ENCODE data around the gene ILF3.

Gene ILF3

GRCh38 chr19:10625003-10625761 lies 29.0 kb upstream of the ILF3 start, which contains the start of gene SLC44A2:
Gene SLC44A2 (plus strand): TSS chr19:10625553. CDS start chr19:10625634, 81 bp downstream.
- Histone ChIP-seq H3K4me1 (ENCODE audit: control insufficient read depth, insufficient read depth, low read length) (peaks cover 12% of the 10 kb centered on the region), H3K36me3 (ENCODE audit: control insufficient read depth, insufficient read depth, low read length) (peaks cover 22% of the 10 kb centered on the region), H3K9ac (ENCODE audit: low read depth, low read length) (peak within 1 kb of the TSS; percentile 67), H3K27me3 (ENCODE audit: control insufficient read depth, insufficient read depth, low read length) (no peaks in the 10 kb centered on the region), H3K27ac (ENCODE audit: low read depth, low read length) (peak within 1 kb of the TSS; percentile 83), H3K4me3 (ENCODE audit: low read depth, low read length) (peak within 1 kb of the TSS; percentile 77), H3K9me3 (ENCODE audit: control insufficient read depth, insufficient read depth, low read length) (no peaks in the 10 kb centered on the region)

- Histone ChIP-seq H3K9ac (ENCODE audit: low read depth, low read length) (peak overlapping the region; percentile 67), H3K4me1 (ENCODE audit: control insufficient read depth, insufficient read depth, low read length) (peaks cover 12% of the 10 kb centered on the region), H3K9me3 (ENCODE audit: control insufficient read depth, insufficient read depth, low read length) (no peaks in the 10 kb centered on the region), H3K27ac (ENCODE audit: low read depth, low read length) (peak overlapping the region; percentile 83), H3K27me3 (ENCODE audit: control insufficient read depth, insufficient read depth, low read length) (no peaks in the 10 kb centered on the region), H3K36me3 (ENCODE audit: control insufficient read depth, insufficient read depth, low read length) (peaks cover 26% of the 10 kb centered on the region), H3K4me3 (ENCODE audit: low read depth, low read length) (peak overlapping the region; percentile 77)
These were observed 28.4 kb upstream of the ILF3 start for GRCh38 chr19:10625762-10626138.

- Histone ChIP-seq H3K36me3 (ENCODE audit: control insufficient read depth, insufficient read depth, low read length) (peaks cover 81% of the 10 kb centered on the region), H3K27me3 (ENCODE audit: control insufficient read depth, insufficient read depth, low read length) (no peaks in the 10 kb centered on the region), H3K9me3 (ENCODE audit: control insufficient read depth, insufficient read depth, low read length) (no peaks in the 10 kb centered on the region), H3K4me1 (ENCODE audit: control insufficient read depth, insufficient read depth, low read length) (no peaks in the 10 kb centered on the region), H3K4me3 (ENCODE audit: low read depth, low read length) (no peak overlapping the region), H3K9ac (ENCODE audit: low read depth, low read length) (no peak overlapping the region), H3K27ac (ENCODE audit: low read depth, low read length) (no peak overlapping the region)
These were observed 22.3 kb upstream of the ILF3 start for GRCh38 chr19:10631874-10632273.

GRCh38 chr19:10634430-10634829 lies 19.7 kb upstream of the ILF3 start:
- H3K27ac ChIP-seq (ENCODE audit: low read depth, low read length), result no peak overlapping the region
- peaks cover 88% of the 10 kb centered on the region for H3K36me3 ChIP-seq (ENCODE audit: control insufficient read depth, insufficient read depth, low read length)
- H3K9ac ChIP-seq (ENCODE audit: low read depth, low read length), result no peak overlapping the region
- H3K4me1 ChIP-seq (ENCODE audit: control insufficient read depth, insufficient read depth, low read length), result no peaks in the 10 kb centered on the region
- H3K27me3 ChIP-seq (ENCODE audit: control insufficient read depth, insufficient read depth, low read length), result no peaks in the 10 kb centered on the region
- H3K9me3 ChIP-seq (ENCODE audit: control insufficient read depth, insufficient read depth, low read length), result no peaks in the 10 kb centered on the region
- H3K4me3 ChIP-seq (ENCODE audit: low read depth, low read length), result no peak overlapping the region

GRCh38 chr19:10634963-10635362 lies 19.2 kb upstream of the ILF3 start:
- Histone ChIP-seq H3K36me3 (ENCODE audit: control insufficient read depth, insufficient read depth, low read length) (peaks cover 87% of the 10 kb centered on the region), H3K27ac (ENCODE audit: low read depth, low read length) (no peak overlapping the region), H3K4me3 (ENCODE audit: low read depth, low read length) (no peak overlapping the region), H3K27me3 (ENCODE audit: control insufficient read depth, insufficient read depth, low read length) (no peaks in the 10 kb centered on the region), H3K9me3 (ENCODE audit: control insufficient read depth, insufficient read depth, low read length) (no peaks in the 10 kb centered on the region), H3K9ac (ENCODE audit: low read depth, low read length) (no peak overlapping the region), H3K4me1 (ENCODE audit: control insufficient read depth, insufficient read depth, low read length) (no peaks in the 10 kb centered on the region)

GRCh38 chr19:10636304-10636972 lies 17.7 kb upstream of the ILF3 start:
- Histone ChIP-seq H3K9me3 (ENCODE audit: control insufficient read depth, insufficient read depth, low read length) (no peaks in the 10 kb centered on the region), H3K4me1 (ENCODE audit: control insufficient read depth, insufficient read depth, low read length) (no peaks in the 10 kb centered on the region), H3K27ac (ENCODE audit: low read depth, low read length) (no peak overlapping the region), H3K9ac (ENCODE audit: low read depth, low read length) (no peak overlapping the region), H3K4me3 (ENCODE audit: low read depth, low read length) (no peak overlapping the region), H3K27me3 (ENCODE audit: control insufficient read depth, insufficient read depth, low read length) (no peaks in the 10 kb centered on the region), H3K36me3 (ENCODE audit: control insufficient read depth, insufficient read depth, low read length) (peaks cover 86% of the 10 kb centered on the region)

- no peaks in the 10 kb centered on the region for H3K27me3 ChIP-seq (ENCODE audit: control insufficient read depth, insufficient read depth, low read length)
- H3K9ac ChIP-seq (ENCODE audit: low read depth, low read length), result no peak overlapping the region
- H3K27ac ChIP-seq (ENCODE audit: low read depth, low read length), result no peak overlapping the region
- H3K4me1 ChIP-seq (ENCODE audit: control insufficient read depth, insufficient read depth, low read length), result no peaks in the 10 kb centered on the region; the same call in 1 of the 2 replicates
- no peak overlapping the region for H3K4me3 ChIP-seq (ENCODE audit: low read depth, low read length)
- H3K36me3 ChIP-seq (ENCODE audit: control insufficient read depth, insufficient read depth, low read length), result peaks cover 87% of the 10 kb centered on the region
- no peaks in the 10 kb centered on the region for H3K9me3 ChIP-seq (ENCODE audit: control insufficient read depth, insufficient read depth, low read length)
These were observed 16.3 kb upstream of the ILF3 start for GRCh38 chr19:10637894-10638293.

GRCh38 chr19:10639836-10640235 lies 14.3 kb upstream of the ILF3 start:
- peaks cover 8% of the 10 kb centered on the region for H3K4me1 ChIP-seq (ENCODE audit: control insufficient read depth, insufficient read depth, low read length)
- H3K27me3 ChIP-seq (ENCODE audit: control insufficient read depth, insufficient read depth, low read length), result no peaks in the 10 kb centered on the region
- H3K4me3 ChIP-seq (ENCODE audit: low read depth, low read length), result no peak overlapping the region
- H3K27ac ChIP-seq (ENCODE audit: low read depth, low read length), result no peak overlapping the region
- no peaks in the 10 kb centered on the region for H3K9me3 ChIP-seq (ENCODE audit: control insufficient read depth, insufficient read depth, low read length)
- no peak overlapping the region for H3K9ac ChIP-seq (ENCODE audit: low read depth, low read length)
- peaks cover 84% of the 10 kb centered on the region for H3K36me3 ChIP-seq (ENCODE audit: control insufficient read depth, insufficient read depth, low read length)

- H3K36me3 ChIP-seq (ENCODE audit: control insufficient read depth, insufficient read depth, low read length), result peaks cover 79% of the 10 kb centered on the region
- H3K4me1 ChIP-seq (ENCODE audit: control insufficient read depth, insufficient read depth, low read length), result peaks cover 8% of the 10 kb centered on the region
- H3K9ac ChIP-seq (ENCODE audit: low read depth, low read length), result no peak overlapping the region
These were observed 13.8 kb upstream of the ILF3 start for GRCh38 chr19:10640361-10640760.

GRCh38 chr19:10641248-10641647 lies 12.9 kb upstream of the ILF3 start:
- Histone ChIP-seq H3K36me3 (ENCODE audit: control insufficient read depth, insufficient read depth, low read length) (peaks cover 72% of the 10 kb centered on the region), H3K4me3 (ENCODE audit: low read depth, low read length) (no peak overlapping the region), H3K9ac (ENCODE audit: low read depth, low read length) (no peak overlapping the region), H3K27ac (ENCODE audit: low read depth, low read length) (no peak overlapping the region), H3K9me3 (ENCODE audit: control insufficient read depth, insufficient read depth, low read length) (no peaks in the 10 kb centered on the region), H3K27me3 (ENCODE audit: control insufficient read depth, insufficient read depth, low read length) (no peaks in the 10 kb centered on the region), H3K4me1 (ENCODE audit: control insufficient read depth, insufficient read depth, low read length) (peaks cover 8% of the 10 kb centered on the region)

More at GRCh38 chr19:10640361-10640760, 13.8 kb upstream of the ILF3 start:
- H3K4me3 ChIP-seq (ENCODE audit: low read depth, low read length), result no peak overlapping the region
- H3K9me3 ChIP-seq (ENCODE audit: control insufficient read depth, insufficient read depth, low read length), result no peaks in the 10 kb centered on the region
- H3K27ac ChIP-seq (ENCODE audit: low read depth, low read length), result no peak overlapping the region
- no peaks in the 10 kb centered on the region for H3K27me3 ChIP-seq (ENCODE audit: control insufficient read depth, insufficient read depth, low read length)

GRCh38 chr19:10642473-10643171 lies 11.5 kb upstream of the ILF3 start:
- Histone ChIP-seq H3K4me1 (ENCODE audit: control insufficient read depth, insufficient read depth, low read length) (peaks cover 8% of the 10 kb centered on the region), H3K9me3 (ENCODE audit: control insufficient read depth, insufficient read depth, low read length) (no peaks in the 10 kb centered on the region), H3K27ac (ENCODE audit: low read depth, low read length) (peak overlapping the region; percentile 79), H3K36me3 (ENCODE audit: control insufficient read depth, insufficient read depth, low read length) (peaks cover 58% of the 10 kb centered on the region), H3K27me3 (ENCODE audit: control insufficient read depth, insufficient read depth, low read length) (no peaks in the 10 kb centered on the region), H3K9ac (ENCODE audit: low read depth, low read length) (no peak overlapping the region), H3K4me3 (ENCODE audit: low read depth, low read length) (no peak overlapping the region)

All from HUES48 (cell line).